Measurements from ENCODE around the gene ADGRL2.

Gene ADGRL2

DNA sequence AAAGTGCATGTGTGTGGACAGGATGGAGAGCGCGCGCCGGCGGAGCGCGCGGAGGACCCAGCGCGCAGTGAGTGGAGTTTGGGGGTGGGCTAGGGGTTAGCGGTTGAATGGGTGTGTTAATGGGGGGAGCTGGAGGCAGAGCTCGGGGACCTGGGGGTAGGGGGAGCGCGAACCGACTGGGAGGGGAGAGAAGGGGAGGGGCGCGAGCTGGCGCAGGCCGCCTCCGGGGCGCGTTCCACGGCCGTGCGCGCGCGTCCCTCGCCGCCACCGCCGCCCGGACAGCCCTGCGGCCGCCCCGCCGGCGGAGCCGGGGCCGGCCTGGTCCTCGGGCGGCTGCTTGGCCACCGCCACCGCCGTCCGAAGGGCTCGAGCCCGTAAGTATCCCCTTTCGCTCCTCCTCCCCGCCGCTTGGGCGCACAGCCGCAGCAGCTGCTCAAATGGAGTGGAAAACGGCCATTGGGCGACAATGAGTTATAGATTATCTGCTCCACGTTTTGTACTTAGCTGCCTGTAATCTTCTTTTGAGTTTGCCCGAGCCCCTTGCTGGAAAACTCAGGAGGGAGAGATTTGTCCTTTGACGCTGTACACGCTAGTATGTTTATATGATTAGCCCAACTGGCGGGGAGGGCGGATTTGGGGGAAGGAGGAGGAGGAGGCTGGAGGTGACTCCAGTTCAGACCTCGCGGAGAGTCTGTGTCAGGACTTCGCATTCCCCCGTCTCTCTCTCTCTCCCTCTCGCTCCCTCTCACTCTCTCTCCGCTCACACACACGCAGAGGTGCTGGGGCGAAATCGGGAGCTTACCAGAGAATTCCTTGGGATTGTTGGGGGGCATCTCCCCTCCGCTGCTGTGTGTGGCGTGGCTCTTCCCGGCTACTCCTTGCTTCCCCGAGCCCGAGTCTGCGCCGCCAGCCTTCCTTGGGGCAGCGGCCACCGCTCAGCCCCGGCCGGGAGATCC lies at the start of gene ADGRL2:
ADGRL2 (plus strand) TSS at position 240 of the 956 bp plus-strand sequence. CDS start 36,051 bp downstream, outside the sequence.
- peak; percentile 55 to 63 for DNase-seq

DNA sequence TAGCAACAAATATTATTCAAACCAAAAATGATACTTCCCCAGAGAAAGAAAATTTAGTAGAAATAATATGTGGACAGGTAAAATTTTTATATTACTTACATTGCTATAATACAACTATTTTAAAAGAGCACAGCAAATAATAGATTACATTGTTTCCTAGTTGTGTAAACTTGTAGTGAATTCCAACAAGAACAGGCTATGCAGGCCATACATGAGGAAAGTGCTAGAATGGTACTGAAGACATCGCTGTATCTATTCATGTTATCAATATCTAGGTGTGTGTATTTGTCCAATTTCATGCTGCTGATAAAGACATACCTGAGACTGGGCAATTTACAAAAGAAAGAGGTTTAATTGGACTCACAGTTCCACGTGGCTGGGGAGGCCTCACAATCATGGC lies 47.9 kb upstream of the ADGRL2 start:
- DNase-seq: no peak

- no peak for DNase-seq
Measured at GRCh38 chr1:81754424-81754823, 46.3 kb upstream of the ADGRL2 start.

GRCh38 chr1:81756872-81757271 lies 43.9 kb upstream of the ADGRL2 start:
- DNase-seq: no peak

DNA sequence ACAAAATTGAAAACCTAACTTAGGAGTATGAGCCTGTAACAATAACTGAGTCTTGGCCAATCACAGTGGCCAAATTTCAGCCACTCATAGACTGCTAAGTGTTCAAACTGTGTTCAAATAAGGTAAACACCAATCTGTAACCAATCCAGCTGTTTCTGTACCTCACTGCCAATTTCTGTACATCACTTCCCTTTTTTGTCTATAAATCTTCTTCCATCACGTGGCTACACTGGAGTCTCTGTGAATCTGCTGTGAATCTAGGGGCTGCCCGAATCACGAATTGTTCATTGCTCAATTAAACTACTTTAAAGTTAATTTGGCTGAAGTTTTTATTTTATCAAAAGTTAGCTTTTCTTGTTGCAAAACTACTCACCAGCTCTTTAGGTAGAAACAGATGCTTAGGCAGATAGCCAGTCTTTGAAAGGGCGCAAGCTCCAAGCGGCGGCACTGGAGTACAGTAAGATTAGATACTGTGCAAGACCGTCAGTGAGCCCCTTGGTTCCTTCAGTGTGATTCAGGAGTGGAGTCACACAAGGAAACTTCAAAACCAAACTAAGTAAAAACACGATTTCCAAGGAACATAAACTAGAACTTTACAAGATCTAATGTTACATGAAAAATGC lies 43.2 kb upstream of the ADGRL2 start:
- DNase-seq: no peak

- no peak for DNase-seq
Measured at GRCh38 chr1:81758181-81758580, 42.6 kb upstream of the ADGRL2 start.

- DNase-seq: no peak
Measured at GRCh38 chr1:81760477-81761097, 40.1 kb upstream of the ADGRL2 start.

DNA sequence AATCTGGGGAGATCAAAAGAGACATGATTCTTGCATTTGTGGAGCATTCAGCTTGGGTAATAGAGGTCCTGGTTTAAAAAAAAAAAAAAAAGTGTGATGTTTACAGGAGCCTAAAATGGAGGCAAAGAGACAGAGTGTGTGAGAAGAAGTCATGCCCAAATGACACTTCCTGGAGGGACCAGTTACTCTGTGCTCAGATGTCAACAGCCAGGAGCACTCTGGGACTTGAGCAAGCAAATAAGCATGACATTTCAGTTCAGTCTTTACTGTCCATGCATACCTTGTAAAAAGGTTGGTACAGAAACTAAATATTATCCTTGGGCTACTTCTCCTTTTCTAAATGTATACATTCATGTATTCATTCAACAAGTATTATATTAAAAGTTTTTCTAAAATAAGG lies 25.2 kb upstream of the ADGRL2 start:
- DNase-seq: no peak

- no peak for DNase-seq
Measured at GRCh38 chr1:81780705-81781454, 19.9 kb upstream of the ADGRL2 start.

- no peak for DNase-seq
Measured at GRCh38 chr1:81781749-81782148, 19.0 kb upstream of the ADGRL2 start.

GRCh38 chr1:81792184-81792583 lies 8.6 kb upstream of the ADGRL2 start:
- DNase-seq: no peak

GRCh38 chr1:81797701-81798100 lies 3.0 kb upstream of the ADGRL2 start:
- no peak for DNase-seq

DNA sequence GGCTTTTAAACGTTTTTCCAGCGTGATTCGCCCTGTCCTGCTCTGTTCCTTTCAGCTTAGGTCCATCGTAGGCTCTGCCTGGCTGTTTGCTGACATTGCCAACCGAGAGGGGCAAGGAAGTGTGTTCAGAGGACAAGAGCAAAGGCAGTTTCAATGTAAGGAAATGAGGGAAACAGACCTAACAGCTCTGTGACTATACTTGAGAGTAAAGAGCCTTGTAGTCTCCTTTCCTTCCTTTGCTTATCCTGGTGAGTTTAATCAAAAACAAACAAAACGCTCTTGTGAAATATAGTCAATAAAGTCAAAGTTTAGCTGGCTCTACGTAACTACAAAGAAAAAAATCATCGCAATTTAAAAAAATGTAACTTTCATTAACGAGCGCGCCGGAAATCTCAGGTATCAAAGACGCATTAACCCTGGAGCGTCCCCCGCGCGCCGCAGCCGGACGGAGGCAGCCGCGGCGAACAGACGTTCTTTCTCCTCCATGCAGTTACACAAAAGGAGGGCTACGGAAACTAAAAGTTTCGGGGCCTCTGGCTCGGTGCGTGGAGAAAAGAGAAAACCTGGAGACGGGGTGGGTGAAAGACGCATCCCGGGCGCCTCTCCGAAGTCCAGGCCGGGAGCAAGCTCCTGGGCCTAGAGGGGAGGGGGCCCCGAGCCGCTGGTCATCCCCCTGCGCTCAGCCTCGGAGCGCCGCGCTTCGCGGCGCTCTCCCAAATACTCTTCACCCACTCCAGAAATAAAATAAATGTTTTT lies 617 bp upstream of the ADGRL2 start:
- peak; percentile 7 to 25 for DNase-seq

GRCh38 chr1:81801651-81802456 lies 1.1 kb downstream of the ADGRL2 start:
- peak; percentile 15 to 16 for DNase-seq

DNA sequence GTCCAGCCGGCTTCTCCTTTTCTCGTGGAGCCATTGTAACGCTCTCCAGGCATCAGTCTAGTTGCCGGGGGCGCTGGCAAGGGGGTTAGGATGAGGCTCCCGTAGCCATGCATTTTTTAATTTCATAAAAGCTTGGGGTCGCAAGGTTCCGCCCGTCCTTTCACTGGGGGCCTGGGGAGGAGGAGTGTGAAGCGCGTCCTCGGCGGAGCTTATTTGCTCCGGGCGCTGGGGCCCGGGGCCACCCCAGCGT lies 1.6 kb downstream of the ADGRL2 start:
- no peak for DNase-seq

GRCh38 chr1:81802707-81803430 lies 2.1 kb downstream of the ADGRL2 start:
- DNase-seq: peak in 1 of 2 experiments; percentile 13

DNA sequence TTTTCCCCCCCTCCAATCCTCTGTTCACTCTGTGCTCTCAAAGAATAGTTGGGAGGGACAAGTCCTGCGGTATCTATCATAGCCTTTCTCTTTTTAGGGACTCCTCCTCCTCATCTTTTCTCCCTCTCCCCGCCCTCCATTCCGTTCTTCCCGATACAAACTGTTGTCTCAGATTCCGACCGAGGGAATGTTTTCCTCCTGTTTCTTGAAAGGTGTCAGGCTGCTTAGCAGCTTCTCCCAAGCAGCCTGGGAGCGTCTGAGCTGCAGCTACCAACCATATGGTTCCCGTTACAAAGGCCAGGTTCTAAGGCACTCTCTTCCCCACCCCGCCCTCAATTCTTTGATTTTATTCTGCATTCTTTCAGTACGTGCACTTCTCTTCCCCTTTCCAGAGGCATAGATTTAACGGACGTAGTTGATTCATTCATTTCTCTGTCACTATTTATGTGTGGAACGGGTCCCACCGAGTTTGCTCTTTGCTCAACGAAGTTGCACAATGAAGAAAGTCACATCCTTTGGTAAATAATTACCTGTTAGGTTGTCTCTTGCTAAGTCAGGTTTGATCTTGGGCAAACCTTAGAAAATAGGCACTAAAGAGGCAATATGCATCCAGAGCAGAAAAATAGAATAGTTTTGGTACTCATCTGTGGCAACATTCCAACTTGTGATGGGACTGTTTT lies 2.8 kb downstream of the ADGRL2 start:
- DNase-seq: no peak

DNA sequence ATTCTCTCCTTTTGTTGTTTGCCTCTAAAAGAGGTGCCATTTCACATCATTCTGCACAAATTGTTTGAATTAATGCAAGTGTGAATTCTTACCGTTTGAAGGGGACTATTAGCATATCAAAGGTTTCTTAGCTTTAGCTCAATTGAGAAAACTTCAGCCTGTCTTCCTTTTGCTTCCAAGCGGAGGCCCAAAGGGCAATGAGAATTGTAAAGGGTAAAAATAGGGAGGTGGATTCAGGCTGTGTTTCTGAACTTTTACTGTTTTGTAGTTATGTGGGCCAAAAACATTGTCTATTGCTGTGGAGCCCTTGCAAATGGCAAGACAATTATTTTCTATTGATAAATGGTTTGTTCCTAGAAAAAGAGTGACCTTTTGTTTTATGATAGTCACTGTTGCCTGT lies 3.6 kb downstream of the ADGRL2 start:
- no peak for DNase-seq

DNA sequence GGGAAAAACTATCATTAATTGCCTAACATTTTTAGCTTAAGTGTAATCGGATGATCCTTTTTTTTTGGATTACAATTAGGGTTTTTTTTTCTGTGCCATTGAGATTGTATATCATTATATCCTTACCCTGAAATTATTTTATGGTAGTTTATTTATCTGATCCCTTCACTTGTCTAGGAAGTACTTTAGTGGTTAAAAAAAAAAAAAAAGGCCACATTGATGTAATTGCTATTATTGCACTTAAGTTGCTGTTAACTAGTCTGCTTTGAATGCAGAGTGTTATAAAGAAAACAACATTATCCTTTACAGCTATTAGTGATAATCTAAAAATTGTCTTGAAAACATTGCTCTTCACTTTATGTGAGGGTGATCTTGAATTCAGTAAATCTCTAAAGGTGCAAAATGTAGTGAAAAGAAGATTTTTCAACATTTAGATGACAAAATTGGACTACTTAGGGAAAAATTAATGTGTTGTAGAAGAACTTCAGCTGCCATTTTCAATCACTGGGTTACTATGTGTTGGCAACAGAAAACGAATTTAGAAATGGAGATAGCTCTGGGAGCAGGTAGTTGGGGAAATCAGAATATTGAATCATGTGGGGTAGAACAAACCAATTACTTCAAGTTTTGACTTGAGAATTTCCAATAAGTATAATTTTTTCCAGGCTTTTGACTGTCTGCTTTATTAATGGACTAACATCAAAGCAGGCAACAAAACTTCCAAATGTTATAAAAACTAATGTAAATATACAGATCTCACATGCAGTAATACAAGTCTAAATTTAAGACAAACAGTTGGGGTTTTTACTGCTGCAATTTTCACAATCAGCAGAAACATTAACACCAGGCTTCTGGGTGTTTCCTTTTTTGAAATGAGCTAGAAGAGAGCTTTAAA lies 5.0 kb downstream of the ADGRL2 start:
- DNase-seq: no peak
